ENCODE results near the gene EMC9.
"Not testable (repeated sequence)": the region's sequence is repeated elsewhere in the genome, so short reads cannot be mapped to it uniquely, and the experiment has no call there.

The EMC9 gene

DNA sequence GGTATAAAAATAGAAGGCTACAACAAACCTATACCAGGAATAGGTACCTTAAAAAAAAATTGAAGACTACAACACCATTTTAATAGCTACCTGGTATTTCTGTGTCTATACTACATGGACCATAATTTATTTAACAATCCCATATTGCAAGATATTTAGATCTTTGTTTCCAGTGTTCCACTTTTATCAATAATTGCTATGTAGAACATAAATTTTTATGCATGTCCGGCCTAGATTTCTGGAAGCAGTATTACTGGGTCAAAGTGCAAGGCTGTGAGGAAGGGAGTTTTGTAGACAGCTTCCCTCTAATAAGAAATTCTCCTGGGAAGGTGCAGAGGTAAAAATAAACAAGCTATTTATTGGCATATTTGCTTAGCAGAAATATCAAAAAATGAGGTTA lies 30.9 kb downstream of the EMC9 start:
- FAIRE-seq (no peak), DNase-seq (ENCODE audit: low spot score) (no peak)

GRCh38 chr14:24110060-24110459 lies 31.3 kb downstream of the EMC9 start:
- no peak for FAIRE-seq
- DNase-seq (ENCODE audit: low spot score): no peak

GRCh38 chr14:24108336-24108874 lies 33.0 kb downstream of the EMC9 start:
- FAIRE-seq: no peak
- no peak for DNase-seq (ENCODE audit: low spot score)

DNA sequence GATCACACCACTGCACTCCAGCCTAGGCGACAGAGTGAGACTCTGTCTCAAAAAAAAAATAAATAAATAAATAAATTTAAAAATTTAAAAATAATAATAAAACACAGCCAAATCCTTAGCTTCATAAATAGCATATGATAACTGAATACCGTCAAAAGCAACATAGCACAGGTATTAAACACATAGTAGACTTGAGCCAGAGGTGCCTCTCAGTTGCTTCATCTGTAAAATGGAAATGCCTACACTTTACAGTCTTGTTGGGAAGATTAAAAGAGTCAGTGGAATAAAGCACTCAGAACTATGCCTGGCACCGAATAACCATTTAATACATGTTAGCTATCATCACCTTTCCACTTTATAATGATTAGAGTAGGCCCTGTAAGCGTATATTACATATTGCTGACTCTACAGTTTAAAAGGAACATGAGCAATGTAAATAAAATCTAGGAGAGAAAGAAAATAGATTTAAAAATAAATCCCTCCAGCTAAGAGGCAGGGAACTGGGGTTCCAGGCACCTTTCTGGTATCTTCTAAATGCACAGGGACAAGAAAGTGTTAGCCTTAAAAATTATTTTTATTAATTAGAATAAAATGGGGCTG lies 34.6 kb downstream of the EMC9 start:
- DNase-seq (ENCODE audit: low spot score): no peak
- no peak for FAIRE-seq

DNA sequence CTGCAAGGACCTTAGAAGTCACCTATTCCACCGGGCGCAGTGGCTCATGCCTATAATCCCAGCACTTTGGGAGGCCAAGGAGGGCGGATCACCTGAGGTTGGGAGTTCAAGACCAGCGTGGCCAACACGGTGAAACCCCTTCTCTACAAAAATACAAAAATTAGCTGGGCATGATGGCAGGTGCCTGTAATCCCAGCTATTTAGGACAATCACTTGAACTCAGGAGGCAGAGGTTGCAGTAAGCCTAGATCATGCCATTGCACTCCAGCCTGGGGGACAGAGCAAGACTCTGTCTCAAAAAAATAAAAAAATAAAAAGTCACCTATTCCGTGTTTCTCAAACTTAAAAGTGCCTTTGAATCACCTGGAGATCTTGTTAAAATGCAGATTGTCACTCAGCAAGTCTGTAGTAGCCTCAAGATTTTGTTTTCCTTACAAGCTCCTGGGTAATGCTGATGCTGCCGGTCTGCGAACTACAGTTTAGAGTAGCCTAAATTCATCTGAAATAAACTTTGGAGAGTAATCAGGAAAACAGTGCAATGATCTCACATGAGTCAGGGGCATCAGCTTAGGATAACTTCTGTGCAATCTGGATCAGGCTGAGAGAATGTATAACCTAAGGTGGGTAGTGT lies 35.7 kb downstream of the EMC9 start:
- not testable (repeated sequence) for DNase-seq (ENCODE audit: low spot score); FAIRE-seq

DNA sequence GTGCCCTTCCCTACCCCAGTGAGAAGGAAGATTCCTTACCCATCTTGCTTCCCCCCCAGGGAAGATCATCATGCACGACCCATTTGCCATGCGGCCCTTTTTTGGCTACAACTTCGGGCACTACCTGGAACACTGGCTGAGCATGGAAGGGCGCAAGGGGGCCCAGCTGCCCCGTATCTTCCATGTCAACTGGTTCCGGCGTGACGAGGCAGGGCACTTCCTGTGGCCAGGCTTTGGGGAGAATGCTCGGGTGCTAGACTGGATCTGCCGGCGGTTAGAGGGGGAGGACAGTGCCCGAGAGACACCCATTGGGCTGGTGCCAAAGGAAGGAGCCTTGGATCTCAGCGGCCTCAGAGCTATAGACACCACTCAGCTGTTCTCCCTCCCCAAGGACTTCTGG lies 37.9 kb downstream of the EMC9 start:
- DNase-seq (ENCODE audit: low spot score) (no peak), FAIRE-seq (no peak)

- FAIRE-seq (no peak), DNase-seq (ENCODE audit: low spot score) (no peak)
These were observed 38.9 kb downstream of the EMC9 start for GRCh38 chr14:24102357-24103048.

DNA sequence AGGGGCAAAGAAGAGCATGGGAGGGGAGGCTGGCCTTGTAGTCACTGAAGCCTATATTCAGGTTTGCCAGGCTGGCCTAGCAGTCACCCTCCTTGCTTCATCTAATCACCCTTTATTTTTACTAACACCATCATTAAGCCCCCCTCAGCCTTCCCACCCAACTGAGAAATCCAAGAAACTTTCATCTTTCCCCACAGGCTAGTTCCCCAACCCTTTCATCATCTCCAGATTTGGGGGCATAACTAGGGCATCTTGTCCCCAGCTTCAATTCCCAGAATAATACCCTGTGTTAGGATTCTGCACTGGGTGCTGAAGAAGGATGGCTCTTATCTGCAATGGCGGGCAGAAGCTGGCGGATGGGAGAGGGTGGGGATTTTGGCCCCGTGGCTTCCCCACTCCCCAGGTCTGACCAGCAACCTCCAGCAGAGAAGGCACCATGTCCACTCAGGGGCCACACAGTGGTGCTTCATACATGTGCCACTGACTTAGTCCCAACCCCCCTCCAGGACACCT lies 40.4 kb downstream of the EMC9 start:
- FAIRE-seq (no peak), DNase-seq (ENCODE audit: low spot score) (no peak)

- no peak for DNase-seq (ENCODE audit: low spot score)
- no peak for FAIRE-seq
These were observed 41.0 kb downstream of the EMC9 start for GRCh38 chr14:24100197-24100981.

DNA sequence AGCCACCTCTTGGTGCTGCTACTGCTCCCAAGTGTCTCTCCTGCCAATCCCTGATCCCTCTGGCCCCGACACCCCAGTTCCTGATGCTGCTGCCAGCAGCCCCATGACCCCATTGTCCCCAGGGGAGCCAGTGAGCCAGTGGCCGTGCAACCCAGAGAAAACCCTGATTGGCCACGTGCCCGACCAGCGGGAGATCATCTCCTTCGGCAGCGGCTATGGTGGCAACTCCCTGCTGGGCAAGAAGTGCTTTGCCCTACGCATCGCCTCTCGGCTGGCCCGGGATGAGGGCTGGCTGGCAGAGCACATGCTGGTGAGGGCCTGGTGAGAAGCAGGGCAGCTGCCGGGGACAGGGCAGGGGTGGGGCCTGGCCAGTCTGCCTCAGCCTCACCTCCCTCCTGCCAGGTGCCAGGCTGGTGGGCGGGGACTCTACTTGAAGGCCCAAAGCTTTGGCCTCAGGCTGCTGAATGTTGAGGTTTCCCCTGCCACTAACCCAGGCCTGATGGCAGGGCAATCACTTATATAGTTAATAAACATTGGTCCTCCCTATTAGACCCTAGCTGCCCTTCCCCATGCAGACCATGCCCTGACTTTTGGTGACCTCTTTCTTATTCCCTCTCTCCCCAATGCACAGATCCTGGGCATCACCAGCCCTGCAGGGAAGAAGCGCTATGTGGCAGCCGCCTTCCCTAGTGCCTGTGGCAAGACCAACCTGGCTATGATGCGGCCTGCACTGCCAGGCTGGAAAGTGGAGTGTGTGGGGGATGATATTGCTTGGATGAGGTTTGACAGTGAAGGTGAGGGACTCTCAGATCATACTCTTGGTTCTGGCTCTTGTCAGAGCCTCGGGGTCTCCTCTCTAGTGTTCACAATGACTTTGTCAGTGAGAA lies 42.2 kb downstream of the EMC9 start:
- FAIRE-seq: no peak

GRCh38 chr14:24098229-24098926 lies 43.0 kb downstream of the EMC9 start:
- DNase-seq (ENCODE audit: low spot score): no peak
- FAIRE-seq: no peak

More for the DNA sequence above, 42.2 kb downstream of the EMC9 start:
- no peak for DNase-seq (ENCODE audit: low spot score)

GRCh38 chr14:24096545-24097181 lies 44.7 kb downstream of the EMC9 start:
- no peak for DNase-seq (ENCODE audit: low spot score)
- FAIRE-seq: no peak

DNA sequence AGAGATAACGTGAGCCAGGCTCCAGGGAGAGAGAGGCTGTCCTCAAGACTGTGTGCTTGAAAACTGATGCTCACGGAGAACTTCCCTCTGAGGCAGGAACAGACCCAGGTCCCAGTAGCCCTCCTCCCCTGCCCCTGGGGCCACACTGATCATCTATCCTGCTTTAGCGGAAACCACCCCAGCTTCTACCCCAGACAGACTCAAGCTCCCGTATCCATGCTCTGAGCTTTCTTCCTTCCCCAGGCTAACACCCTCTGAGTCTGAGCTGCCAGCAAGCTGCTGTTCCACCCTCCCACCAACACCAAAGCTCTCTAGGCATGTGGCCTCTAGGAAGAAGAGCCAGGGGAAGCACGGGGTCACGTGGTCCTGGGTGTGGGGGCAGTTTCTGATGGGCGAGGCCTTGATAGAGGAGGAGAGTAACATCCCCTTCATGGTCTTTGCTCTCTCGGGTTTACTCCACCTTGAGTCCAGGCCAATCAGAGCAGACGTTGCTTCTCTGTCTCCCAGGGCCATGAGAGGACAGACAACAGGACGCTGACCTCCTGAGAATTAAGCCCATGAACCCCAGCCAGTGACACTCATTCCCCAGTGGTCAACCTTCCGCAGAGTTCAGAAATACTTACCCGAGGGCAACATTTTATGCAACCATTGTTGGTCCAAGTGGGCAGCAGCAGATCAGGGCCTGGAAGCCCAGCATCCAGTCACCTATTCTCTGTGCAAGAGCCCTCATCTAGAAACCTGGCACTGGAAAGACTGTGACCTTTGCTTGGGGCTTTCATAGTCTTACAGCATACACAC lies 45.9 kb downstream of the EMC9 start:
- no peak for FAIRE-seq
- peak; percentile 68 for DNase-seq (ENCODE audit: low spot score)

DNA sequence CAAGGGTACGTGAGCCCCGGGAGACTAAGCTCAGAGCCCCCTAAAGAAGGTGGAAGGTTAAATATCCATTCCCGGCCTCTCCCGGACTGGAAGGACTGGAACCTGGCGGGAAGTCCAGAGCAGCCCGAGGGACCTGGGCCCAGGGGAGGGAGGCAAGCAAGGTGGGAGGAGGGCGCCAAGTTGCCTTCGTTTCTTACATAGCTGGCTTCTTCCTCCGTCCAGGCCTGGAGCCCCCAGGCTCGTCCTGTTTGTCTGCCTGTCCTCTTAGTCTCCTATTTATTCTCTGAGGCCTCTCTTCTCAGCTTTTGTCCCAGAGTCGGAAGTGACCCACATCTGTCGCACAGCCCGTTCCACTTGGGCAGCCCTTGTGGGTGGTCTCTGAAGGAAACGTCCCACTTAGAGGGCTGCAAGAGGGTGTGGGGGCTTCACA lies 46.5 kb downstream of the EMC9 start:
- peak; percentile 25 for DNase-seq (ENCODE audit: low spot score)
- FAIRE-seq: no peak

DNA sequence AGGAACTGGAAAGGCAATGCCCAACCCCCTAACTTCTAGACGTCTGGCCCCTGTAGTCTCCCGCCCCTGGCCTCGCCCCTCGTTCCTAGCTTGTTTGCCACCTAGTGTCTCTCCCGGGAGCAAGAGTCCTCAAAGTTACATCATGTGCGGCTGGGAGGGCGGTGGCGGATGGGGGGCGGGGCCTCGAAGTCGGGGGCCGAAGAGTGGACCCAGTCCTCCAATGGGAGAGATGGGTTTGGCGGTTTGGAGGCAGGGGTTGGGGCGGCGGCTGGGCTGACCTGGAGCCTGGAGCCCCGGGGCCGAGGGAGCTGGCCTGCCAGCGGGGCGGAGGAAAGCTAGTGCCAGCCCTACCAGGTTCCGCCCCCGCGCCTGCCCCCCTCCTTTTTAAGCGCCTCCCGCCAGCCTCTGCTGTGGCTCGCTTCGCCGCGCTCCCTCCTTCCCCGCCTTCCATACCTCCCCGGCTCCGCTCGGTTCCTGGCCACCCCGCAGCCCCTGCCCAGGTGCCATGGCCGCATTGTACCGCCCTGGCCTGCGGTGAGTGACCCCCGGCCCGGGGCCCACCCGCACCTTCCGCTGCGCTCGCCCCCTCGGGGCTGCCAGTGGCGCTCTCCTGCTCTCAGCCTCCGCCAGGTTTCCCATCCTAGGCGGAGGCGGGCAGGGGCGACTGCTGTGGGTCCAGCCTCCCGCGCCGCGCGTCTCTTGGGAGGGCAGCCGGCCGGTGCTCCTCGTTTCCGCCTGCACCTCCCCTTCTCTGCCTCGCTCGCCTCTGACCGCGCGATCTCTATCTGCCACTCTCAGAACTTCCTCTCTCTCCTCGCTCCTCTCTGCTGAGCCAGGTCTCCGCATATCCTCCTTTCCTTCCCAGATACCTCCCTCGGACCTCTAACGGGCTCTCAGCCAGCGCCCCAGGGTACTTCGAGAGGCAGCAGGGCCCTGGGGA lies 47.2 kb downstream of the EMC9 start, which contains the start of gene PCK2:
TSS of gene PCK2 (plus strand) at position 411 of the 940 bp plus-strand sequence. CDS start at position 506, 95 bp downstream.
- FAIRE-seq (no peak), DNase-seq (ENCODE audit: low spot score) (peak; percentile 97)

DNA sequence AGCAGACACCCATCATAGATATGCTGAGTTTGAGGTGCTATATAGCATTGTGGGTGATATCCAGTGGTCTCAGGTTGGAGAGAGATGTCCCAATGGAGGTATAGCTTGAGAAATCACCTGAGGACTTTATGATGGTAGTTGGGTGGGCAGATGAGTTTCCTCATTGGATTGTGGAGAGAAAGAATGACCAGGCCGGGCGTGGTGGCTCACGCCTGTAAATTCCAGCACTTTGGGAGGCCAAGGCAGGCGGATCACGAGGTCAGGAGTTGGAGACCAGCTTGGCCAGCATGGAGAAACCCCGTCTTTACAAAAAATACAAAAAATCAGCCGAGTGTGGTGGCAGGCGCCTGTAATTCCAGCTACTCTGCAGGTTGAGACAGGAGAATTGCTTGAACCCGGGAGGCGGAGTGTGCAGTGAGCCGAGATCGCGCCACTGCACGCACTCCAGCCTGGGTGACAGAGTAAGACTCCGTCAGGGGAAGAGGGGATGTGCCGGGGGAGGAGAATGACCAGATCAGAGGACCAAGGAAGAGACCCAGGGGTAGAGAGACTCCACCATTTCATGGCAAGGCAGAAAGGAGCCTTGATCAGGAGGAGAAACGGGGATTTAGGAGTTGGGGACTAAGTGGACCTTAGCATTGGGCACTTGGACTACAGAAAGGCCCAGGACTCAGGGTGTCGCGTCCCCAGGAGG lies 48.0 kb downstream of the EMC9 start:
- DNase-seq (ENCODE audit: low spot score) (no peak), FAIRE-seq (no peak)

All from urothelium cell line (cell line).